Uterus (tissue), 2 donors: ENCODE data around the gene GADD45A.

Source experiments
- POLR2A ChIP-seq, 2 donors: fragments of 450-650 bp; IDR thresholded peaks; one replicate each; pipeline ENCODE4 v1.6.1; 2016; ENCODE audit warnings: antibody characterized with exemption in 2 of 2, mild to moderate bottlenecking in 1 of 2, moderate library complexity in 1 of 2
- TF ChIP-seq, protein P1 (sequence below), 4 experiments: fragments of 200-600 bp in 2 of 4; fragments of 450-650 bp in 2 of 4; sonication (generic) in 2 of 4; IDR thresholded peaks; one replicate each; pipeline ENCODE4 v1.5.1; 2016 to 2019; ENCODE audit warnings: antibody characterized with exemption in 4 of 4, mild to moderate bottlenecking in 2 of 4, moderate library complexity in 1 of 4

DNA sequence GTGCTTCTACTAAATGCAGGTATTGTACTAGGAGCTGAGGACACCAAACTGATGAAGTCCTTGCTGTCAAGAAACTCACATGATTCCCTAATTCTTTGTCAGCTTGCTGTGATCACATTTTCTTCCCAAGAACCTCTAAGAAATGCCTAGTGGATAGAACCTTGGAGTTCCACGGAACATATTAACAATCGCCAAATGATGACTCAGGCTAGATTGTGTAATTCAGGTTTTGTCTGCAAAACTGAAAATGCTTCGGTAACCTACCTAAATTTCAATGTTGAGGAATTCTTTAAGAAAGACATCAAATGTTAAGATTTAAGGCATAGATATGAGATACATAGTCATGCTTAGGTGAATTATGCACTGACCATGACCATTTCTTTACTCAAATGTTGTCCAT, 1.7 kb upstream of the GADD45A start:
- TF ChIP-seq, protein P1, sequence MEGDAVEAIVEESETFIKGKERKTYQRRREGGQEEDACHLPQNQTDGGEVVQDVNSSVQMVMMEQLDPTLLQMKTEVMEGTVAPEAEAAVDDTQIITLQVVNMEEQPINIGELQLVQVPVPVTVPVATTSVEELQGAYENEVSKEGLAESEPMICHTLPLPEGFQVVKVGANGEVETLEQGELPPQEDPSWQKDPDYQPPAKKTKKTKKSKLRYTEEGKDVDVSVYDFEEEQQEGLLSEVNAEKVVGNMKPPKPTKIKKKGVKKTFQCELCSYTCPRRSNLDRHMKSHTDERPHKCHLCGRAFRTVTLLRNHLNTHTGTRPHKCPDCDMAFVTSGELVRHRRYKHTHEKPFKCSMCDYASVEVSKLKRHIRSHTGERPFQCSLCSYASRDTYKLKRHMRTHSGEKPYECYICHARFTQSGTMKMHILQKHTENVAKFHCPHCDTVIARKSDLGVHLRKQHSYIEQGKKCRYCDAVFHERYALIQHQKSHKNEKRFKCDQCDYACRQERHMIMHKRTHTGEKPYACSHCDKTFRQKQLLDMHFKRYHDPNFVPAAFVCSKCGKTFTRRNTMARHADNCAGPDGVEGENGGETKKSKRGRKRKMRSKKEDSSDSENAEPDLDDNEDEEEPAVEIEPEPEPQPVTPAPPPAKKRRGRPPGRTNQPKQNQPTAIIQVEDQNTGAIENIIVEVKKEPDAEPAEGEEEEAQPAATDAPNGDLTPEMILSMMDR (IDR thresholded peaks at IDR 0.05) = no peak
- TF ChIP-seq POLR2A (IDR thresholded peaks at IDR 0.05) = no peak
